SHP77 (cell line): ENCODE data around the gene SCN2B.

Source experiments
- DNase-seq, 2 experiments: peaks; one replicate each; lab custom pipeline; 2025; lab: John Stamatoyannopoulos, UW

SCN2B gene

DNA sequence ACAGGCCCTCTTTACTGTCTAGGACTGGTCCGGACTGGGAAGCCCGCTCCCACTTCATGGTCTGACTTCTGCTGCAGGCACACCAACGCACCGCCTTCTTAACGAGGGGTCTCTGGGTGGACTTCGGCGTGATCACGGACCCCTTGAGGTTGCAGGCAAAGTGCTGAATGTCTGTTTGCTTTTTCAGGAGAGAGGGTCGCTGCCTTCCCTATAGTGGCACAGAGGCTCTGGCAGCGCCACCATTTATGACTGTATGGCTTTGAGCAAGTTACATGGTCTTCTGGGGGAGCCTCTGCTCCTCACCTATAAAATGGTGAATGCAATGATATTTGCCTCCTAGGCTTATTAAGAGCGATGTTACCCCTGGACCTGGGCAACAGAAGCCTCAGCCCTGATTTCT, 22.5 kb downstream of the SCN2B start:
- DNase-seq, result no peak

DNA sequence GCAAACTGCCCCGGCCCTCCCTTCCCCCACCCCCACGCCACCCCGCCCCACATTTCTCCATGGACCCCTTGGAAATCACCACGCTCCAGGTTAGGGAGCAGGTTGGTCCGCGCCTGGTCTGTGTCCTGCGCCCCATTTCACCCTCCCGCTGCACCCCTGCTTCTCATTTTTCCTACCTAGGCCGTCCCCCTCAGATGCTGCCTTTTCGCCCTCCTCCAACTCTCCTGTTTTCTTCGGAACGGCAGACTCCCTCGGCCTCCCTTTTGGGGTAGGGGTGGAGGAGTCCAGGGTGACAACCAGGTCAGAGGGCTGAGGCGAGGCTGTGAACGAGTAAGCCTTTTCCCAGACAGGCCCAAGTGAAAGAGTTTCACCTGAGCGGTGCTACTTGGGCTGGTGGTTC, 22.9 kb downstream of the SCN2B start:
- DNase-seq, result no peak

DNA sequence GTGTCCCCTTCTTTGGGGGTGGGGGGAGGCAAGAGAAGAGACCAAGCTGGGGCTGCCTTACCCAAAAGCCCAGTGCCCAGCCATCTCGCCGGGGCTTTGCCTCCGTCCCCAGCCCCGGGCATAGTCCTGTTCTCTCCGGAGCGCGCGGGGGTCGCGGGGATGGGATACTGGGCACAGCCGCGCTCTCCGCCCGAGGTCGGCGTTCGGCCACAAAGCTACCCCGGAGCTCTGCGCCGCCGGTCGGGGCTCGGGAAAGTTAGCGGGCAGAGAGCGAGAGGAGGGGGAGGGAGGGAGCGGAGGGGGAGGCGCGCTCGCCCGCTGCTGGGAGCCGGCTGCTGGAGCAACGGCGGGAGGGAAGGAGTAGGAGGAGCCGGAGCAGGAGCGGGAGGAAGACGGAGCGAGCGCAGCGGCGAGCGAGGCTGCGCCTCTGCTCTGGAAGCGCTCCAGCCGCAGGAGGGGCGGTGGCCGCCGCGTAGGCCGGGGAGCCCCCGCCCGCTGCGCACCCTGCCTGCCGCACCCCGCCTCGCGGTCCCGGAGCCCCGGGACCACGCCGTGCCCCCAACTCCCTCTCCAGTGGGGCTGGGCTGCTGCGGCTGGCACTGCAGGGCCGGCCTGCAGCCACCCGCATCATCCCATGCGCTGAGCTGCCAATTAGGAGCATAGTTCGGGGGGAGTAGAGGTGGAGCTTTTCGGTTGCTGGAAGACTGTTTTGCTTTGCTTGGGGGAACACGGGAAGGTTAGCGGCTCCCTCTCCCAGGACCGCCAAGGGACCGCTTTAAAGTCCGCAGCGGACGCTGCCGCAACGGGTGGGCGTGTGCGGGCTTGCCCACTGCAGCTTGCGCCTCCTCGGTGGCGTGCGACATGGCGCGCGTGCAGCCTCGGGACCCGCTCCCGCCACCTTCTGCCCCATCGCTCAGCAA, 23.6 kb downstream of the SCN2B start, which contains the start of gene SCN4B:
SCN4B (minus strand) TSS at position 272 of the 920 bp plus-strand sequence; CDS start at position 122, 150 bp downstream.
- no peak for DNase-seq

DNA sequence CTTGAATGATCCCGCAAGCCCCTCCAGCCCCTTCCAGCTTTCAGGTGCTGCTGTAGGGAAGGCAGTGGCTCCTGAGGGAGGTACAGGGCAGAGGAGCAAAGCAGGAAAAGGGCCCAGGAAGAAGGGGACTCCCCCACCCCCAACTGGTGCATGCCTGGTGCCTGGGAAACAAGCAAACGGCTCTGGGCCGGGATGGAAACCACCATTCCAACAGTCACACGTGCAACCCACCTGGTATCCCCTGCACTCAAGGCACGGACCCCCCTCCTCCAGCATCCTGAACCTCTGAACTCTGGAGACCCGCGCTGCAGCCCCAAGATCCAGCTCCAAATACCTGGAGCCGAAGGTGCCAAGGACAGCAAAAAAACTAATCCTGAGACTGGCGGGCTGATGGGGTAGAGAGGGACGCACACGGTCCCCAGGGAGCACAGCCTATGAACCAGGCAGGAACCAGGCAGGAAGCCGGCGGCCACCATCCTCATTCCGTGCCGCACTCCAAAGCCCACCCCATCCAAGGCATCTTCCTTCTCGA, 24.4 kb downstream of the SCN2B start:
- no peak for DNase-seq

DNA sequence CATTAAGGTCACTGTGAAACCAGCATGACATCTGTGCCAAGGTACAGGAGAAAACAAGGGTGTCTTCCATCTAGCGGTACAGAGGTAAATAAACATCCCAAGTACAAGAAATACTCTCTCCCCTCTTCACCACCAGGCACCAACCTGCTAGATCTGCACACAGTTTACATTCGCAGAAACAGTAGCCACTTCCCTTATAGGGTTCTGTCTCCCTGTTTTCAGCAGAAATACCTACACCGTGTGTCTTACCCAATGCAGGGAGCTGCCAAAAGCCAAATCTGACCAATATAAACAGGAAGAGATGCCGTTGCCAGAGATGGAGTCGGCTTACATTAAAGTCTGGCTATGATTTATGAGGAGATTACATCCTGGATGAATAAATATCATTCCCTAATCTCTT, 25.0 kb downstream of the SCN2B start:
- no peak for DNase-seq

DNA sequence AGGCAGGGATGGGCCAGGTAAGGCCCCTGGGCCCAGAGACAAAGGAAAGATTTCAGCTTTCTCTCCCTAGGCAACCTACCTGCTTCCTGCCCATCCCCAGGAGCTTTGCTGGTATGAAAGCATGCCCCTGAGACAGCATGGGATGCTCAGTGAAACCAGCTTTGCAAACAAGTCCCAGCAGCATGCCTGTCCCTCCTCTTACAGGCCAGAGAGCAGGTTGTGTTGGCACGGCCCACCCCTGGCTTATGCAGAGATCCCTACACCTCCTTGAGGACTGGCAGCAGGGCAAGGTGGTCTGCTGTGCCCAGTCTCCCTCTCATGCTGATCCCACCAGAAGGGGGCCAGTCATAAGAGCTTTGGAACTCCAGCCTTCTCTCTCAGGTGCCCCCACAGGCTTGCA, 26.9 kb downstream of the SCN2B start:
- DNase-seq, result no peak

DNA sequence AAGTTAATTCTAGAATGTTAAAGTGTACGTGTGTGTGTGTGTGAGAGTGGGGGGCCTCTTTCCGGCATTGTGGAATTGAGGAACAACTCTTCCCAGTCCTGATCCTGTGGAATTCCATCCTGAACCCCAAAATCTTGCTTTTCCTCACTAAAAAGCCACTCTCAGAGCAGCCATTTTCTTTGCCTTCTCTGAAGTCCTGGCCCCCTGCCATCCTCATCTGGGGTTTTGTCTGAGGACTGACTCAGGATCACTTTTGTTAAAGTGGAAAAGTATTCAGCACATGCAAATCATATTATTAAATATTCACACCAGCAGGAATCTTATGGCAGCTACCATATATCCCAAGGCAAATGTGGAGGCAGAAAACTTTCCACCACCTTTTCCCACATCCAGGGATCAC, 27.6 kb downstream of the SCN2B start:
- no peak for DNase-seq

DNA sequence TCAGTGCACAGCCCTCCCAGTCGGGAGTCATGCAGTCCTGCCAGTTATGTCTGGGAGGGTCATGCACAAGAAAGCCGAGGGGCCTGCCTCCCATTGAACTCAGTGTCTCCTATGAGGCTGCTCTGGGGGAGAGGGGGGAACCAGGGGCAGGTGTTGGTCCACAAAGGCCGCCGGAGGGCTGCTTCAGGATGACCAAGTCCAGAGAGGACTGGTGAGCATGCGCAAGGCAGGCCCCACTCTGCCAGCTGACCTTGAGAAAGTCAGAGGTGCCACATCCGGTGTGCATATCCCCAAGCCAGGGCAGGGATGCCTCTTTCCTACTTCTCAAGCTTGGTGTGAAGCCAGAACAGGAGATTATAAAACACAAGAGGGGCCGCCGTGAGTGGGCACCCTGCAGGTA, 28.2 kb downstream of the SCN2B start:
- DNase-seq, result no peak

DNA sequence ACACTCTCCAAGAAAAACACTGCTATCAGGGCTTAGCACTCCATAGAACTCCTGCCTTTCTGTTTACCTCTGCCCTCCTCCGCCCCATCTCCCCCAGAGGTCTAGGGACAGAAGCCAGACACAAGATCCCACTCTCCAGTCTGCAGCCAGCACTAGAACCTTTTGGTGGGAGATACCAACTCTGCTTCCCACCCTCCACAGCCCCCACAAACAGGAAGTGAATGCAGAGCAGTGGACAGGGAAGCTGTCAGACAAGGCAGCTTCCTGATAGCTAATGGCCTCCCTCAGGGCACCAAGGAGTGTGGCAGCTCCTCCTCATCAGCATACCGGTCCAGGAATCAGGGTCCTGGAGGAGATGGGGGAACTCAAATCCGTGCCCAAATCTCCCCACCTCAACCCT, 28.9 kb downstream of the SCN2B start:
- no peak for DNase-seq

DNA sequence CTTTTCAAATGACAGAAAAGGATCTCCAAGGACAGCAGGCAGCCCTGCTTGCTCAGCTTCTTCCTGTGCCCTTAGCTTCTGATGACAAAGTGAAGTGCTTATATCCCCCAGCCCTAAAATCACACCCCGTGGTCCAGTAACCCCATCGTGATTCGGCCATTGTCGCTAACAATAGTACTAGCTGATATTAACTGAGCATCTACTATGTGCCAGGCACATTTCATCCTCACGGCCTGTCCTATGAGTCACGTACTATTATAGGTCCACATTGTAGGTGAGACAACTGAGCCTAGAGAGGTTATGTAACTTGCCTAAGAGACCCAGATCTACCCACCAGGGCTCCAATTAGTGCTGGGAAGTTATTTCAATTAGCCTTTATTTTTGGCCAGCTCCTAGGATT, 29.9 kb downstream of the SCN2B start:
- DNase-seq, result no peak

DNA sequence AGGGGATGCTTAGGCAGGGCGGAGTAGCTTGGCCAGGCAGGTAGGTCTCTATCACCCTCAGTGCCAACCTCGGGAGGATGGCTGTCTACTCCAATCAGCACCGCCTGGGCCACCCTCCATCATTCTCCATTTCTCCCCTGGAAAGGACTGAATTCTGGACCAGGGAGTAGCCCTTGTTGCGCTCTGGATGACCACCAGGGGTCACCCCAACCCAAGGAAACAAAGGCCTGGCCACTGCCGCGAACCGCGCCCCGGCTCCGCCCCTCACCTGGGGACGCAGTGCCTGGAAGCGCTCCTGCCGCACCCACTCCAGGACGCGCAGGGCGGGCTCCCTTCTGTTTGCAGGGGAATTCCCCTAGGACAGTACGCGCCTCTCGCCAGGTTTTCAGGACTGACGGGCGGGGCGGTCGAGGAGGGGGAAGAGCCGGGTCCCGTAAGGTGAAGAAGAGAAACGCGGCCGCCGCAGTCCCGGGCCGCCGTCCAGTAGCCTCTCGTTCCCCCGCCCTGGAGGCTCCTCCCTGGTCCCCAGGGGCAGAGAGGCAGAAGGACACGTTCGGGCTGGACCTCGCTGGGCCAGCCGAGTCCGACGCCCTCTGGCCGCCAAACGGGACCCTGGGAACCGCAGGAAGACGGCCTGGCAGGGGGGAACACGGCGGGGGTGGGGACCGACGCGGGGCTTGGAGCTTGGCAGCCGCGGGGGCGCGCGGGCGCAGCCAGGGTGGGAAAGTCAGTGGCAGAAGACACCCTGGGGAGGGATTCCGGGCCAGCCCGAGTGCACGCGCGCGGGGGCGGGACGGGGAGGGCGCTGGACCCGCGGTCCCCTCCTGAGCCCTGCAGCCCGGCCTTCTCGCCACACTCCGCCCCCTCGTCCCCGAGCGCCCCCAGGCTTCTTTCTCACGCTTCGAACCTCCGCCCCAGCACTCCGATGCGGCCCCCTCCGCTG, 30.9 kb downstream of the SCN2B start:
- DNase-seq, result peak; percentile 67 to 80

DNA sequence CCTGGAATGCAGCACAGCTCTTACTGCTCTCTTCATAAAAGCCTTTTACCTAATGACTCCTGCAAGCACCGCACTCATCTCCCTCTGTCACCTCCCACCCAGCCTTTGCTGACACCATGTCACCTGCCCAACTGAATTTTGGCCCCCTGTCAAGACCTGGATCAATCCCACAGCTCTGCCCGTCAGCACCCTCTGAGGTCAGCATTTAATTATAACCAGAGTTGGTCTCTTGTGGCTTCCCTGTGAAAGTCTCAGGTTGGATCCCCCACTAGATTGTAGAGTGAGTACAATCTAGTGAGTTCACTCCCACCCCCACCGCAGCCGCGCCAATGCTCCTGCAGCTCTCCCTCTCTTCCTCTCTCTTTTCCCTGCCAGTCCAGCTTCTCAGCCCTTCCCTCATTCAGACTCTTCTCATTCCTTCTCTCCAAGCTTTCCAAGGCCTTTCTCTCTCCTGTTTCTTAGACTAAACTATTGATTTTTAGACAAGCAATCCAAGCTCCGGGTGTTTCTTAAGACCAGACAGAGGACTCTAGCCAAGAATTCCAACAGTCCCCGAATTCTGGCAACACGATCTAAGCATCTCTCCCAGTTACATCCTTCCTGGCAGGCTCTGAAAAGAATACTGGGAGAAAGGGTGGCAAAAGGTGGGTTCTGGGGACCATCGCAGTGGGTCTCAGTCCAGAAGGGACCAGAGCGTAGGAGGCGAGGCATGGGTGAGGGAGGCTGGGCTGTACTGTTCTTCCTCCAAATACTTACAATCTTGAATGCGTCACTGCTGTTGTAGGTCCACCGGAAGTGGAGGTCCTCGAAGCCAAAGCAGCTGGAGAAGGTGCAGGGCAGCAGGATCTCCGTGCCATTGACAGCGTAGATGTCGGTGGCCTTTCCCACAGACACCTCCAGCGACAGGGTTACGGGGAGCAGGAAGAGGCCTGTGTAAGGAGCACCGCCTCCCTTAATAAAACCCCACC, 31.9 kb downstream of the SCN2B start:
- peak in 1 of 2 experiments; percentile 39 for DNase-seq

DNA sequence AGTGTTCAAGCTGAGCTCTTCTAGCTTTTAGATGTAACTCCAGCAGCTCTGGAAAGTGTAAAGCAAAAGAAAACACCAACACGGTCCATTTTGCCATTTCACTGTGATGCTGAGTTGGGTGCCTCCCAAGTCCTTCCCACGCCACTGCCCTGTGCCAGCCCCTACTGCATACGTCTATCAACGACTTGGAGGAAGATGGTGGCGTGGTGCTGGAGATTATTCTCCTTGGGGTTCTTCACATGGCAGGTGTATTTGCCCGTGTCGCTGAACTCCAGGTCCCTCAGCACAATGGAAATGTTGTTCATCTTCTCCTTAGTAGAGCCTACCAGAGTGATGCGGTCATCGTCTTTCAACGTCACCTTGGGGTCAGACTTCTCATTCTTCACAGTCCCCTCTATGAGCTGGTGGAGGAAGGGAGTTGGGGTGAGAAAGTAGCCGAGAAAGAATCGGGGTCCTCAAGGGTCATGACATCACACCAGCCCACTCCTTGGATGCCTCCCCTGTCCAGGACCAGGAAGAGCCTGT, 32.7 kb downstream of the SCN2B start:
- no peak for DNase-seq

DNA sequence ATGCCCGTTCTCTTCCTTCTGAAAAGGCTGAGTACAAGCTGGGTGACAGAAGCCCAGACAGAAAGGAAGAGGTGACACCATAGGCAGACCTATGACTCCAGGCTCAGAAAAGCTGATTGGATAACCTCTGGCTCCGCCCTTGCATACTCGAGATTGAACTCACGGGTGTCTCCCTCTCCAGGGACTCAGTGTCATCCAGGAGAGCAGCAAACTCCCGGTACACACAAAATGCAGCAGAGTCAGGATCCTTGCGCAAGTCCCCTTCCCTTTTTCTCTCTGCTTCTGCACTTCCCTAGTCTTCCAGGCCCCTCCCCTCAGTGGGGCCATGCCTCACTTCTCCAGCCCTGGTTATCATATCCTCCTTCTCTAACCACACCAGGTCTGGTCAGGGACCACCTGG, 33.6 kb downstream of the SCN2B start:
- DNase-seq, result no peak

DNA sequence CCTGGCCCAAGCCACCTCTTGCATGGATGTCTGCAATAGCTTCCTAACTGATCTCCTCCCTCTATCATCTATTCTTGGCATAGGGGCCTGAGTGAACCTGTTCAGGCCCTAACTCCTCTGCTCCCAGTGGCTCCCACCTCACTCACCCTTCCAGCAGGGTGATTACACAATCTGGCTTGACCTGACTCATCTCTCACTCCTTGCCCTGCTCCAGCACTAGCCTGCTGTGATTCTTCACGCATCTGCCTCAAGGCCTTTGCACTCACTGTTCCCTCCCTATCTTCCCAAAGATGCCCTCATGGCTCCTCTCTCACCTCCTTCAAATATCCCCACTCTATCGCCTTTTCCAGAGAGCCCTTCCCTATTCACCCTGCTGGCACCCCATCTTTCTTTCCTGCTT, 34.4 kb downstream of the SCN2B start:
- DNase-seq, result no peak

DNA sequence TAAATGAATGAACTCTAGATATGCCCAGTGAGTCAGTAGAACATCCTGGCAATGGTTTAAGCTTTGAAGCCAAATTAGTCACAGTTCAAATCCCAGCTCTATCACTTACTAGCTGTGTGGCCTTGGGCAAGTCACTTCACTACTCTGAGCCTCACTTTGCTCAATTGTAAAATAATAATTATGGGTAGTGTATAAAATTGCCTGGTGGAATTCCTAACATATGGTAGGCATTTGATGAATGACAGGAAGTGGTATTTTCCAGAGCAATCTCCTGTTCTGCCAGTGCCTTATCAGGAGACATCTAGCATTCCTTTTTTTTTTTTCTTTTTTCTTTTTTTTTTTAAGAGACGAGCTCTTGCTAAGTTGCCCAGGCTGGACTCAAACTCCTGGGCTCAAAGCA, 36.9 kb downstream of the SCN2B start:
- DNase-seq, result no peak

DNA sequence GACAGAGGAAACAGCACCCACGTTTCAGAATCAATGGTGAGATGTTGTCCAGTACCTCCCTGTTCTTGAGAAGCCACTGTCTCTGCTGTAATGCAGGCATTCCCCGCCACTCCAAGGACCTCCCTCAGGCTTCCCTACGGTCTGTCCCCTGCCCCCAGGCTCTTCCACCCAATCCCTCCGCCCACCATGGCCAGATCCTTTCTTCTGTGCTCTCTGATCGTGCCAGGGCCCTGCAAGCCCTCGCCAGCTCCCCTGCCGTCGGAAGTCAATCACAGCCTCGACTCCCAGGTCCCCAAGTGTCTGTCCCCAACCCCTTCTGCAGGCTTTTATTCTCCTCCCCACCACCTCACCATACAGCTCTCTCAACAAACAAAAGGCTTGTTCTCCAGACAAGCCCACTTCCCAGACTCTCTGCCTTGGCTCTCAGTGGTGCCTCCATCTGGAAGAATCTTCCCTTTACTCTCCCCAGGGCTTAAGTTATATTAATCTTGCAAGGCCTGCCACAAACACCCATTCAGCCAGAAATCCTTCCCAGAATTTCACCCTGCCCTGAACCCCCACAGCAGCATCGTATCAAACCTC, 37.5 kb downstream of the SCN2B start:
- no peak for DNase-seq

DNA sequence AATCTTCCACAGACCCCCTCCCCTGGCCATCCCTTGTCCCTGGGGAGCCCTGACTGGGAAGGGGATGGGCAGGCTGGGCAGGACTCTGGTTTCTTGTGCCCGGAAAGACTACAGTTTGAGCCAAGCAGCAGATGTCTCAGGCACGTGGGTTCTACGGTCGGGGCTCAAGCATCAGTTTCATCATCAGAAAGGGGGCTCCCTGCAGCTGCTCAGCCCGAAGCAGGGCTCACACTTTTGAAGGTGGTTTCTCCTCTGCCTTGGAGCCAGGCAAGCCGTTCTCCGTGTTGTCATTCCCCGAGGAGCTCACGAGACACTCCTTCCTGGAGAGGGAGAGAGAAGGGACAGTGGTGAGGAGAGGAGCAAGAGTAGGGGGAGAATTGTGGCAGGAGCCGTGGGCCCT, 39.6 kb downstream of the SCN2B start:
- no peak for DNase-seq

DNA sequence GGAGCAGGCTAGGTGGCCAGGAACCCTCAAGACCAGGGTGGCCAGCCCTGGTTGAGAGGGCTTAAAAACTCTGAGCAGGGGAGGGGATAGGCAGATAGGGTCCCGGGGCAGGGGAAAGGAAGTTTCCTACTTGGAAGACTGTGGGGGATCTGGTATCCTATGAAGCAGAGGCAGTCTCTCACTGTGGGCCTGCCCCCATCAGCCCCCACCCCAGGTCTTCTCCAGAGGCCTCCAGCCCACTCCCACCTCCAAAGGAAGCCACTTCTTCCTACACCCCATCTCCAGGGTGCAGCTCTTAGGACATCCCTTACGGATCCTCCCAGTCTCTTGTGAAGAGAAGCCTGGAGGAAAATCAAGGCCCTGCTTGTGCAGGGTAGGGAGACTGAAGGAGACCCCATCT, 40.1 kb downstream of the SCN2B start:
- DNase-seq, result no peak

DNA sequence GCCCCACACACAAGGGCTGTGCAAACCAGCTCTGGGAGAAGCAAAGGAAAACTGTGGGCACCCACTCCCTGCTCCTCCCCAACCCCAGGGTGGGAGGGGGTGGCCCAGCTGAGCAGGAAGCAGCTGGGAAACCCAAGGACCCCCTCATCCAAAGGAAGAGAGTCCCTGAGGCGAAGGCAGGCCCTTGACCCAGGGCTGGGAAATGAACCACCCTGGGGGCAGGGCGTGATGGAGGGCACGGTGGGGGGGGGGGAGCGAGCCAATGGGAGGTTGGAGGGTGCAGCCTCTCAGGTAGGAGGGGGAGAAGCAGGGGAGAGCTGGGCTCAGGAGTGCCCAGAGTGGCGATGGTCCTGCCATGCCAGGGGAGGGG, 40.7 kb downstream of the SCN2B start:
- no peak for DNase-seq
